GM18526 (cell line): Measurements from ENCODE around the gene CNOT3.

Experiments used
- POLR2A ChIP-seq: IDR thresholded peaks from 3 replicates; pipeline ENCODE4 v1.6.1; 2011; ENCODE audit not compliant: insufficient read length; ENCODE audit errors: extremely low read depth

CNOT3 gene

DNA sequence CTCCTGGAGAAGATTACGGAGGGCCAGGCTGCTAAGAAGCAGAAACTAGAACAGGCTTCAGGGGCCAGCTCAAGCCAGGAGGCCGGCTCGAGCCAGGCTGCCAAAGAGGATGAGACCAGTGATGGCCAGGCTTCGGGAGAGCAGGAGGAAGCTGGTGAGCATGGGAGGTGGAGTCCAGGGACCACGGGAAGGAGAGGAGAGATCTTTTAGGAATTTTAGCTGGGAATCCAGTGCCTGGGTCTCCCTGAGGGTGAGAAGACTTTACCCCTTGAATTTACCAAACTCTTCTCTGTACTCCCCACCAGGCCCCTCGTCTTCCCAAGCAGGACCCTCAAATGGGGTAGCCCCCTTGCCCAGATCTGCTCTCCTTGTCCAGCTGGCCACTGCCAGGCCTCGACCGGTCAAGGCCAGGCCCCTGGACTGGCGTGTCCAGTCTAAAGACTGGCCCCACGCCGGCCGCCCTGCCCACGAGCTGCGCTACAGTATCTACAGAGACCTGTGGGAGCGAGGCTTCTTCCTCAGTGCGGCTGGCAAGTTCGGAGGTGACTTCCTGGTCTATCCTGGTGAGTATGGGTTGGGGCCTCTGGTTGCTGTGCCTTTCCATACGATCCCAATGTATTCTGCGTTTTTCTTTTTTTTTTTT is 54.4 kb downstream of the CNOT3 start:
- no peak for TF ChIP-seq POLR2A

DNA sequence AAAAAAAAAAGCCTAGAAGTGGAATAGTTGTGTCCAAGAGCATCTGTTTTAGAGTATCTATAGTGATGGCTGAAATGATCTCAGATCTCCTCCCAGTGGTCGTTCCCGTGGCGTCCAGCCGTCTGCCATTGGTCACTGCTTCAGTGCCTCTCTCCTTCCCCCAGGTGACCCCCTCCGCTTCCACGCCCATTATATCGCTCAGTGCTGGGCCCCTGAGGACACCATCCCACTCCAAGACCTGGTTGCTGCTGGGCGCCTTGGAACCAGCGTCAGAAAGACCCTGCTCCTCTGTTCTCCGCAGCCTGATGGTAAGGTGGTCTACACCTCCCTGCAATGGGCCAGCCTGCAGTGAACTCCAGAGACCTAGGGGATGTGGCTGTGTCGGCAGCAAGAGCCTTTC is 55.4 kb downstream of the CNOT3 start:
- TF ChIP-seq POLR2A, result no peak

DNA sequence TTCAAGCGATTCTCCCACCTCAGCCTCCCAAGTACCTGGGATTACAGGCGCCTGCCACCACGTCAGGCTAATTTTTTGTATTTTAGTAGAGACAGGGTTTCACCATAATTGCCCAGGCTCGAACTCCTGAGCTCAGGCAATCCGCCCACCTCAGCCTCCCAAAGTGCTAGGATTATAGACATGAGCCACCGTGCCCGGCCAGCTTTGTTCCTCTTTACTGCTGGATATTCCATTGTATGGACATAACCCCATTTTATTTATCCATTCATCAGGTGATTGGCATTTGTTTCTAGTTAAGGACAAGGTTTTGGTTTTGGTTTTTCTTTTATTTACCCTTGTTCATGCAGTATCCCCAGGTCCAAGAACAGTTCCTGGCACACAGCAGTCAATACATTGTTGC is 59.0 kb downstream of the CNOT3 start:
- TF ChIP-seq POLR2A, result no peak

DNA sequence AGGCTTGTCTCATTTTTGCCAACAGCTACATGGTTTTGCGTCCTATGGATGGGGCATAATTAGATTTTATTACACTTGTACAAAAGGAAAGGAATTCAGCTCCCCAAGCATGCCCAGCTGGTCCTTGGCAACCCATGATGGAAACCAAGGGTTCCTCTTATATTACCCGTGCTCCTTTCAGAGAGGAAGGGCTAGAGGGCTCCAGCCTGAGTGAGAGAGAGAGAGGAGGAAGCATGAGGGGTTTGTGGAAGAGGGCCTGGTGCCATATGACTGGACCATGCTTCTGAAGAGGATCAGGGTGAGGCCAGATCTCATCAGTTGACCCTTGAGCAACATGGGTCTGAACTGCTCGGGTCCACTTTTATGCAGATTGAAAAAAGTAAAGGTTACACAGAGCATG is 59.6 kb downstream of the CNOT3 start:
- TF ChIP-seq POLR2A, result no peak

DNA sequence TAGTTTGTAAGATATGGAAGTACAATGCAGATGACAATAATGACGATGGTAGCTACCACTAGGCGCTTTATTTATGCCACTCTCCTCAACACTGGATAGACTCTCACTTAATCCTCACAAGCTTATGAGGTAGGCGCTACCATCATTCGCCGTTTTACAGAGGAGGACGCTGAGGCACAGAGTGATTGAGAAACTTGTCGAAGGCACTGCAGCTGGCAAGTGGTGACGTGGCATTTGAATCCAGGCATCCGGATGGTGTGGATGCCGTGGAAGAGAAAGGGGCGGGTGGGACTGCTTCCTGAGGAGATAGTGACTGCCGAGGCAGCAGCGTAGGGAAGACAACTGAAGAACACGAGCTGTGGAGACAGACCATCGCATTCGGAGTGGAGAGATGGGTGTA is 61.8 kb downstream of the CNOT3 start:
- no peak for TF ChIP-seq POLR2A

DNA sequence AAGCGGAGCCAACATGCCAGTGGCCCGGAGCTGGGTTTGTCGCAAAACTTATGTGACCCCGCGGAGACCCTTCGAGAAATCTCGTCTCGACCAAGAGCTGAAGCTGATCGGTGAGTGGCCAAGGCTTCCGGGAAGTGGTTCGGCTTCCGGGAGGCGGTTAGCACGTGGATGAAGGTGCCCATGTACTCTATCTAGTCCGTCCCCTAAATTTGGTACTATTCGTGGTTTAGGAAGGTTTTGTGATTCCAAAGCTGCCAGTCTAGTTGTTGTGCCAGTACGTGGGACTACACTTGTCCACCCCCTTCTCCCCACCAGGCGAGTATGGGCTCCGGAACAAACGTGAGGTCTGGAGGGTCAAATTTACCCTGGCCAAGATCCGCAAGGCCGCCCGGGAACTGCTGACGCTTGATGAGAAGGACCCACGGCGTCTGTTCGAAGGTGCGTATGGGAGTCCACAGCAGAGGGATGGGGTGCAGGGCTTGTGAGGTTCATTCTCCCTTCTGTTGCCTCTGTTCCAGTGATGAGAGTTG is 63.7 kb downstream of the CNOT3 start:
- no peak for TF ChIP-seq POLR2A

DNA sequence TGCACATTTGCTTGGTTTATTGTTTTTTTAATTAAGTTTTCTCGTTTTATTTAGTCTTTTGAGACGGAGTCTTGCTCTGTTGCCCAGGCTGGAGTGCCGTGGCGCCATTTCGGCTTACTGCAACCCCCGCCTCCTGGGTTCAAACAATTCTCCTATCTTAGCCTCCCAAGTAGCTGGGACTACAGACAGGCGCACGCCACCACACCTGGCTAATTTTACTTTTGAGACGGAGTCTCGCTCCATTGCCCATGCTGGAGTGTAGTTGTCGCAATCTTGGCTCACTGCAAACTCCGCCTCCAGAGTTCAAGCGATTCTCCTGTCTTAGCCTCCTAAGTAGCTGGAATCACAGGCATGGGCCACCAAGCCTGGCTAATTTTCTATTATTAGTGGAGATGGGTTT is 64.4 kb downstream of the CNOT3 start:
- TF ChIP-seq POLR2A, result no peak

DNA sequence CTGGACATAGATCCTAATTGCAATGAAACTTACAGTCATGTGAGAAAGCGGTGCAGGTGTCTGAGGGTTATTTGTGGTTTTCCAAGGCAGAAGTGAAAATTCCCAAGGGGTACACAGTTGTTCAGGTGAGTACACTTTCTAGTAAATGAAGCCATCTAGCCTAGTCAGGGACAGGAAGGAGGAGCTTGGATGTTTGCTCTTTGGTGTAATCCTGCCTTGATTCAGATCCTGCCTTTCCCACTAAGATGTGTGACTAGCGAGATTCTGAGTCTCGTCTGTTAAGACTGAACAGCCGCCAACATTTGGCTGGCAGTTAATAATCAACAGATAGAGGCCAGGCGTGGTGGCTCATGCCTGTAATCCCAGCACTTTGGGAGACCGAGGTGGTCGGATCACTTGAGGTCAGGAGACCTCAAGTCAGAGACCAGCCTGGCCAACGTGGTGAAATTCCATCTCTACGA is 65.6 kb downstream of the CNOT3 start:
- no peak for TF ChIP-seq POLR2A

DNA sequence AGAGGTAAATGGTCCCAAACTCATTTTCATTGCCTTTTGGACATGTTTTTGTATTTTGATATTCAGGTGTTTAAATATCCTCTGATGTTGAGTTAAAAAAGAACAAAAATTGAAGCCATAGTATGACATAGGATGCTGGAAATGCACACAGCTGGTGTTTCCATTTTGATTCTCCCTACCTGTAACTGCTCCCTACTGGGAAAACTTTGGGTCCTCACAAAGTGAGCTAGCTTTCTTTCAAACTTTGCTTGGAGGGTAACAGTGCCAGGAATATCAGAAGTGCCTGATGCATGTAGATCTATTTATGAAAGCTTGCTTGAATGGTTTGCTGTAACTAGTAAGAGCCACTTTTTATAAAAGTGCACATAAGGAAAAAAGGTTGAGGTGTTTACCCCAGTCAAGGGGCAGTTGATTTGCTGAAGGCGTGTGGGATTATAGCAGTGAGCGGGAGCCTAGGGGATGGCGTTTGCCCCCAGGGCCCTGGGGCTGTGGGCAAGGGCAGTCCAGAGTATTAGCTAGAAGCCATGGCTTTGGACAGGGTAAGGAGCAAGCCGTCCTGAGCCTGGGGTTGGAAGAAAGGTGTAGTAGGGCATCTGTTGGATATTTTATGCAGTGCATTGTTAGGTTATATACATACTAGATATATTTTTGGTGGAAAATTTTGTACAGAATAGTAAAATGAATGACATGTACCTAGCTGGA is 67.4 kb downstream of the CNOT3 start:
- no peak for TF ChIP-seq POLR2A
